NOMO-1 treated with dmso at 0.1 percent for 144 hours (cell line): ENCODE results near the gene ZNF426.
"Not testable (repeated sequence)": the region's sequence is repeated elsewhere in the genome, so short reads cannot be mapped to it uniquely, and the experiment has no call there.

Experiments used
- DNase-seq: peaks from one replicate; lab custom pipeline; 2025; ENCODE audit not compliant: unreplicated experiment; lab: John Stamatoyannopoulos, UW

The ZNF426 gene

DNA sequence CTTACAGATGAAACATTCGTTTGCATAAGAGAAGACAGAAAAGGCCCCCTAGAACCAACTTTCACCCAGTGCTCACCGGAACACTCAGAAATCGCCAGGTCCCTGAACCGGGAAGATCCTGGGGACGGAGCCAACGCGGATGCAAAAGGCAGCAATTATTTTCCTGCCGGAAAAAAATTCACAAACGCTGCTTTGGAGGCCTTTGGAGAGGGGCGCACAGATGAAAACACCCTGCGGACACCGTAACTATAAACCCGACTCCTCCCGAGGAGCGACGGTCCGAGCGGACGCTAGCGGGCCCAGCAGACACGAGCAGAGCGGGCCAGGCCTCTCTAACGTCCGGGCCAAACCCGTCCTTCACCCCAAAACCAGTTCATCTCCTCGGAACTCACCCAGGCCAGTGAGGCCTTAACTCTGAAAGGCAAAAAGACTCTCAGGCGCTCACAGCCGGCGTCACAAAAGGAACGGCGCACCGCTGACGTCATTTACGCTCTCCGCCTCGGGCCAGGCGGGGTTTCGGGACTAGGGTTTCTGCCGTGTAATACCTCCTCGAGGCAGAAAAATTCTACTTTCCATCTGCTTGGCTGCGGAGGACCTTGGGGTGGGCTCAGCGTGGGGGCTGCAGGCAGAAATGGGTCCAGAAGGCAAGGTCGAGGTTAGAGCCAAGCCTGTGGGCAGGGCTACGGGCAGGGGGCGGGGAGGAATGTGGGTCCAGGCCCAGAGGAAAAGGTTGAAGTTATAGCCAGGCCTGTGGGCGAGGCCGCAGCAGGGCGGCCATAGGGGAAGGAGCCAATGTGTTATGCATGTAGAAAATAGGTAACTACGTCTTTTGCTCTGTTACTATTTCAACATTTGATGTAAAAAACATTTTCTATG is at the start of gene ZNF426:
TSS of gene ZNF426 (minus strand) at position 463 of the 876 bp plus-strand sequence. CDS start 2,413 bp downstream, outside the sequence.
- peak; percentile 80 for DNase-seq

DNA sequence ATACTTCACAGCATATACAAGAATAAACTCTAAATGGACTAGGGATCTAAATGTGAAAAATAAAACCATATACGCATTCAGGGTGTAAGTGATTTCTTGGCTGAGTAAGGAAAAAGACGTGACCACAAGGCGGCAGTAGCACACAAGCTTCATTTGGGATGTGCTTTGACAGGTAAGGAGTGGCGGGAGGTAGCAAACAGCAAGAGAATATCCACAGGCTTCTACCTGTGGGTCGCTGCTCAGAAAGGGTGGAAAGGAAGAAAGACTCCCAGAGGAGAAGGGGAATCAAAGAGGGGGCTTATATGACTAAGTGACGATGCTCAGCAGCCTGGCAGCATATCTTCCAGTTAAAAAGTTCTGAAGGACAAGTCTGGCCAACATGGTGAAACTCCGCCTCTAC is 48.3 kb upstream of the ZNF426 start:
- peak; percentile 43 for DNase-seq

DNA sequence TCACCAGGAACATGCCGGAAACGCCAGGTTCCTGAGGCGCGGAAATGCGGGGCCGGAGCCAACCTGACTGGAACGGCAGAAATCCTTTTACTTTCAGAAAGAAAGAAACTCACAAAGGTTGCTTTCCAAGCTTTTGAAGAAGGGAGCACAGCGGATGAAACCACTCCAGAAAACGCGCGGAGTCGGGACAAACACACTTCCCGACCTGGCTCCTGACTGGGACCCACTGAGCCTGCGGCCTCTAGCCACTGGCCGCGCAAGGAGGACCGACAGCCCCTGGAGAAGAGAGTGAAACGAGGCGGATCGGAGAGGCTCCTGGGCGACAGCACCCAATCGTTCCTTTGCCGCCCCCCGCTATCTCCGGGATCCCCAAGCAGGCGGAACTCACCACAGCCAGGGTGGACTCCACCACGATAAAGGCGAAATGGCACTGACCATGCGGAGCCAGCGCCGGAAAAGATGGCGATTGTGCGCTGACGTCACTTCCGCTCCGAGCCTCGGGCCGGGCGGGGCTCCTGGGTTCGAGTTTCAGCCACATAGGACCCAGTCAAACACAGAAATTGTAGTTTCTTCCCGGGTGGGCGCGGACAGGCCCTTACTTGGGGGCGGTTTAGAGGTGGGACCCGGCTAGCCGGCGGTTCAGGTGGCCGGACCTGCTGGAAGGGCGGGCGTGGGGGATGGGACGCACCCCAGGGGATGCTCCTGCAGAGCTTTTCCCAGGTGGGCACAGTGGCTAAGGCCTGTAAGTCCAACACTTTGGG is 45.8 kb upstream of the ZNF426 start, which contains the start of gene ZNF121:
TSS of gene ZNF121 (minus strand) at position 432 of the 761 bp plus-strand sequence. CDS start 16,407 bp downstream, outside the sequence.
- peak; percentile 75 for DNase-seq

DNA sequence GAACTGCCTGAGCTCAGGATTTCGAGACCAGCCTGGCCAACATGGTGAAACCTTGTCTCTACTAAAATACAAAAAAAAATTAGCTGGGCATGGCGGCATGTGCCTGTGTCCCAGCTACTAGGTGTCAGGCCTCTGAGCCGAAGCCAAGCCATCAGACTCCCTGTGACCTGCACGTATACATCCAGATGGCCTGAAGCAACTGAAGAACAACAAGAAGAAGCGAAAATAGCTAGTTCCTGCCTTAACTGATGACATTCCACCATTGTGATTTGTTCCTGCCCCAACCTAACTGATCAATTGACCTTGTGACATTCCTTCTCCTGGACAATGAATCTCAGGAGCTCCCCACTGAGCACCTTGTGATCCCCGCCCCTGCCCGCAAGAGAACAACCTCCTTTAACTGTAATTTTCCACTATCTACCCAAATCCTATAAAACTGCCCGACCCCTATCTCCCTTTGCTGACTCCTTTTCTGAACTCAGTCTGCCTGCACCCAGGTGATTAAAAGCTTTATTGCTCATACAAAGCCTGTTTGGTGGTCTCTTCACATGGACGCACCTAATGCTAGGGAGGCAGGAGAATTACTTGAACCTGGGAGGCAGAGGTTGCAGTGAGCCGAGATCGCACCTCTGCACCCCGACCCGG is 43.8 kb upstream of the ZNF426 start:
- DNase-seq: not testable (repeated sequence)

DNA sequence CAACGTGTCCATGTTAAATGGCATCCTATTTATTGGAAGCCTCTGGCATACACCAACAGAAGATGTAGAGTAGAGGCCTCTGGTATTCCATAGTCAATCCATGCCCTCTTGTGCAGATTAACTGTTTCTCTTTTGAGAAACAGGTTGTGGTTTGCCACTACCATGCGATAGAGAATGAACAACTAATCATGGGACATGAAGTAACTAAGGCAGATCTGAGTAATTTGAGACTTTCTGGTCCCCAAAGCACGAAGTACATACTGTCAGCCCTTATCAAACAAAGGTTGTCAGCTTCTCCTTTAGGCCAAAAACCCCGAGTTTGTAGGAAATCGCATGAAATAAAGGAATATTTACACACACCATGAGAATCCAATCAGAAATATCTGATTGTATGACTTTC is 42.3 kb upstream of the ZNF426 start:
- DNase-seq: no peak

DNA sequence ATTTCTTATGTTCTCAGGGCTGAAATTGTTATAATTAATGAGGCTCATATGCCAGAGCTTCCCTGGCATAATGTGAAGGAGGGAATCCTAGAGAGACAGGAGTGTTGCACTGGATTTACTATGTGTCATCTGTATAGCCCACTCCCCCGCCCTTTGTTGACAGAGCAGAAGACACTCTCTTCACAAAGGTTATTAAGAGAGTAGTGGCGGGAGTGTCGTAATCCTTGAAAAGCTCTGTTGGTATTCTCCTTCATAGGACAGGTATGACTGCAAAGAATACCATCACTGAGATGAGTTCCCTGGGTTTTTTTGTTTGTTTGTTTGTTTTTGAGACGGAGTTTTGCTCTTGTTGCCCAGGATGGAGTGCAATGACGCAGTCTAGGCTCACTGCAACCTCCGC is 31.8 kb upstream of the ZNF426 start:
- DNase-seq: no peak

- no peak for DNase-seq
Measured at GRCh38 chr19:9566729-9567128, 28.3 kb upstream of the ZNF426 start.

- DNase-seq: no peak
Measured at GRCh38 chr19:9565900-9566705, 27.7 kb upstream of the ZNF426 start.

- no peak for DNase-seq
Measured at GRCh38 chr19:9552536-9553274, 14.3 kb upstream of the ZNF426 start.

- no peak for DNase-seq
Measured at GRCh38 chr19:9547870-9548269, 9.4 kb upstream of the ZNF426 start.

DNA sequence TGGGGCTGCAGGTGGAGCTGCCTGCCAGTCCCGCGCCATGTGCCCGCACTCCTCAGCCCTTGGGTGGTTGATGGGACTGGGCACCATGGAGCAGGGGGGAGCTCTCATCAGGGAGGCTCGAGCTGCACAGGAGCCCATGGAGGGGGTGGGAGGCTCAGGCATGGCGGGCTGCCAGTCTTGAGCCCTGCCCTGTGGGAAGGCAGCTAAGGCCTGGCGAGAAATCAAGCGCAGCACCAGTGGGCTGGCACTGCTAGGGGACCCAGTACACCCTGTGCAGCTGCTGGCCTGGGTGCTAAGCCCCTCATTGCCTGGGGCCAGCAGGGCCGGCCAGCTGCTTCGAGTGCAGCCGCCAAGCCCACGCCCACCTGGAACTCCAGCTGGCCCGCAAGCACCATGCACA is 2.8 kb upstream of the ZNF426 start:
- DNase-seq: not testable (repeated sequence)

- not testable (repeated sequence) for DNase-seq
Measured at GRCh38 chr19:9539921-9540320, 1.5 kb upstream of the ZNF426 start.

- not testable (repeated sequence) for DNase-seq
Measured at GRCh38 chr19:9539201-9539600, 756 bp upstream of the ZNF426 start.

- no peak for DNase-seq
Measured at GRCh38 chr19:9535934-9536333, 2.5 kb downstream of the ZNF426 start.

DNA sequence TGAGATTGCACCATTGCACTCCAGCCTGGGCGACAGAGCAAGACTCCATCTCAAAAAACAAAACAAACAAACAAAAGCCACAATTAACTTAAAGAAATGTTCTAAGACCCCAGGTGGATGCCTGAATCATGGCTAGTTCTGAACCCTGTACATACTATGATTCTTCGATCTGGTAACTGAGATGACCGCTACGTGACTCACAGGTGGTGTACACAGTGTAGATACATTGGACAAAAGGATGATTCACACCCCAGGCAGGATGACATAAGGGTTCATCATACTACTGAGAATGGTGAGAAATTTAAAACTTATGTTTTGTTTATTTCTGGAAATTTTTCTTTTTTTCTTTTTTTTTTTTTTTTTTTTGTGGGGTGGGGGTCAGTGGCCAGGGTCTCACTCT is 6.5 kb downstream of the ZNF426 start:
- no peak for DNase-seq

DNA sequence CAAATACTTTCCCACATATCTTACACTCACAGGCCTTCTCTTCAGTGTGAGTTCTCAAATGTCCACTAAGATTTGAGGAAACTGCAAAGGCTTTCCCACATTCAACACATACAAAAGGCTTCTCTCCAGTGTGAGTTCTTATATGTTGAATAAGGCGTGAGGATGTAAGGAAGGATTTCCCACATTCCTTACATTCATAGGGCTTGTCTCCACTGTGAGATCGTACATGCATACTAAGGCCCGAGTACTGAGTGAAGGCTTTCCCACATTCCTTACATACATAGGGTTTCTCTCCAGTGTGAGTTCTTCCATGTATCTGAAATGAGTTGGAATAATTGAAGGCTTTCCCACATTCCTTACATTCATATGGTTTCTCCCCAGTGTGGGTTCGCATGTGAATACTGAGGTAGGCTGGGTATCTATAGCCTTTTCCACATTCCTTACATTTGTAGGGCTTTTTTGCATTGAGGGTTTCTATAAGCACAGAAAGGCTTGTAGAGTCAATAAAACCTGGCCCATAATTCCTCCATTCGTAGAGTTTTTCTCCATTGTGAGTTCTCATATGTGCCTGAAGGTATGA is 9.6 kb downstream of the ZNF426 start:
- DNase-seq: no peak

- DNase-seq: no peak
Measured at GRCh38 chr19:9523885-9524474, 14.5 kb downstream of the ZNF426 start.

GRCh38 chr19:9507285-9507684 is 31.2 kb downstream of the ZNF426 start:
- no peak for DNase-seq

GRCh38 chr19:9500796-9501195 is 37.6 kb downstream of the ZNF426 start:
- DNase-seq: no peak
